Mesendoderm (in vitro differentiated cells): ENCODE results near the gene PRRT2.

ENCODE experiments used
- DNase-seq: peaks from one replicate; pipeline ENCODE4 v3.0.0; 2013
- H2AK5ac ChIP-seq: 2 replicates; pipeline ENCODE4 v1.6.1; 2013; ENCODE audit warnings: low read length, inconsistent platforms
- H2BK120ac ChIP-seq: 2 replicates; pipeline ENCODE4 v1.6.1; 2013; ENCODE audit warnings: low read depth, mild to moderate bottlenecking, low read length, moderate library complexity, mixed read lengths
- H2BK15ac ChIP-seq: replicated peaks from 2 replicates; pipeline ENCODE4 v1.6.1; 2013; ENCODE audit warnings: low read depth, mild to moderate bottlenecking, moderate library complexity
- H2BK5ac ChIP-seq: 2 replicates; pipeline ENCODE4 v1.6.1; 2013; ENCODE audit warnings: low read length, inconsistent platforms
- H3K18ac ChIP-seq: 2 replicates; pipeline ENCODE4 v1.6.1; 2013; ENCODE audit warnings: mild to moderate bottlenecking, low read length, mixed read lengths
- H3K23ac ChIP-seq: one replicate; pipeline ENCODE4 v1.6.1; 2013; ENCODE audit warnings: low read length
- H3K27ac ChIP-seq: 2 replicates; pipeline ENCODE4 v1.5.1; 2013; ENCODE audit warnings: low read depth, mild to moderate bottlenecking, inconsistent platforms, low read length, moderate library complexity
- H3K27me3 ChIP-seq: 2 replicates; pipeline ENCODE4 v1.6.1; 2013; ENCODE audit warnings: low read length, control low read depth, mild to moderate bottlenecking, inconsistent platforms; ENCODE audit not compliant: insufficient read depth, poor library complexity
- H3K36me3 ChIP-seq: 2 replicates; pipeline ENCODE4 v1.6.1; 2013; ENCODE audit warnings: low read length, inconsistent platforms; ENCODE audit not compliant: control insufficient read depth, insufficient read depth
- H3K4ac ChIP-seq: one replicate; pipeline ENCODE4 v1.6.1; 2013; ENCODE audit warnings: low read depth, mild to moderate bottlenecking, low read length, moderate library complexity
- H3K4me1 ChIP-seq: 2 replicates; pipeline ENCODE4 v1.6.1; 2013; ENCODE audit warnings: low read depth, low read length, inconsistent platforms; ENCODE audit not compliant: control insufficient read depth
- H3K4me2 ChIP-seq: 2 replicates; pipeline ENCODE4 v1.6.1; 2013; ENCODE audit warnings: low read length
- H3K4me3 ChIP-seq: 2 replicates; pipeline ENCODE4 v1.5.1; 2013; ENCODE audit warnings: mild to moderate bottlenecking, low read length
- H3K56ac ChIP-seq: one replicate; pipeline ENCODE4 v1.6.1; 2013; ENCODE audit warnings: low read length
- H3K79me1 ChIP-seq: 2 replicates; pipeline ENCODE4 v1.6.1; 2013; ENCODE audit warnings: low read length, inconsistent platforms
- H3K79me2 ChIP-seq: 2 replicates; pipeline ENCODE4 v1.6.1; 2013; ENCODE audit warnings: mild to moderate bottlenecking, low read length; ENCODE audit not compliant: control insufficient read depth, insufficient read depth
- H3K9ac ChIP-seq: 2 replicates; pipeline ENCODE4 v1.6.1; 2013; ENCODE audit warnings: low read length, inconsistent platforms
- H4K5ac ChIP-seq: one replicate; pipeline ENCODE4 v1.6.1; 2013; ENCODE audit warnings: low read length
- H4K8ac ChIP-seq: one replicate; pipeline ENCODE4 v1.6.1; 2013; ENCODE audit warnings: low read depth, mild to moderate bottlenecking, control low read depth, low read length, moderate library complexity
- WGBS: extraction: QIAGEN DNeasy Blood & Tissue Kit; methylation state at CpG from one replicate; pipeline ENCODE4 v1.1.7; 2013; ENCODE audit warnings: low lambda C conversion rate, missing lambda C conversion rate; ENCODE audit not compliant: insufficient coverage; ENCODE audit errors: extremely low coverage; 5-methylcytosine and 5-hydroxymethylcytosine counted together

PRRT2 gene

DNA sequence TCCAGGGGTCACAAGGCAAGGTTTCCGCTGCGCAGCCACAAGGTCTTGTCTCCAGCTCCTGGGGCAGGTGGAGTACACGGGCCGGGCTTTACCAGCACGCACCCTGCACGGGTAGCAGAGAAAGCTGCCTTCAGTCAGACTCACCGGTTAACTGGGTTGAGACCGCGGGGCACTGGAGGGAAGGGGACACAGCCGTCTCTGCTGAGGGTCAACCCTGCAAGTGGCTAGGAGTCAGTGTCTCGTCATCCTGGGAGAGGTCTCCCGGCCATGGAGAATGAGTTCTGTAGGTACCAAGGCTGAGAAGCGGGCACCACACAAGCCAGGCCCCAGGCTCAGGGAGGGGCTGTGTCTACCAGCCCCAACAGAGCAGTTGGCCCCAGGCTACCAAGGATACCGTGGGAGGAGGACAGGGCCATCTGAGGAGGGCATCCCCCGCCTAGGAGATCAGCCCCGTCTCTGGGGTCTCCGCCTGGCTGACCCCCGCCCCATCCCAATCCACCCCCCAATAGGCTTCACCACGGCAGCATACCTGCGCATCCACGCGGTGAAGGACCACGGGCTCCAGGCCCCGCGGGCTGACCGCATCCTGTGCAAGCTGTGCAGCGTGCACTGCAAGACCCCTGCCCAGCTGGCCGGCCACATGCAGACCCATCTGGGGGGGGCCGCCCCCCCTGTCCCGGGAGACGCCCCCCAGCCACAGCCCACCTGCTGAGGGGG, 2.8 kb upstream of the PRRT2 start:
- no peak overlapping the region for H3K18ac ChIP-seq
- H3K79me2 ChIP-seq = peaks cover 26% of the 10 kb centered on the region
- H3K36me3 ChIP-seq = peaks cover 6% of the 10 kb centered on the region
- H3K4me3 ChIP-seq = no peak overlapping the region
- peak overlapping the region; percentile 55 for H3K23ac ChIP-seq
- no peak overlapping the region for H3K4ac ChIP-seq
- H3K27me3 ChIP-seq = no peaks in the 10 kb centered on the region
- no peak for DNase-seq
- H4K5ac ChIP-seq = no peak overlapping the region
- peak overlapping the region; percentile 98 for H3K9ac ChIP-seq
- H3K4me2 ChIP-seq = peak overlapping the region; percentile 82
- WGBS = no CpG with 5 or more reads among the region's 31 CpGs
- H2BK5ac ChIP-seq = no peak overlapping the region
- peaks cover 5% of the 10 kb centered on the region for H3K79me1 ChIP-seq
- no peak overlapping the region for H2BK120ac ChIP-seq
- H4K8ac ChIP-seq = no peak overlapping the region
- H2BK15ac ChIP-seq = no peak overlapping the region
- peak overlapping the region; percentile 96 for H3K56ac ChIP-seq
- H3K4me1 ChIP-seq = peaks cover 20% of the 10 kb centered on the region
- H2AK5ac ChIP-seq = no peak overlapping the region
- no peak overlapping the region for H3K27ac ChIP-seq

GRCh38 chr16:29809850-29810698, 1.9 kb upstream of the PRRT2 start:
- peak overlapping the region; percentile 72 for H3K27ac ChIP-seq
- no peak overlapping the region for H3K23ac ChIP-seq
- H3K18ac ChIP-seq = no peak overlapping the region
- H2BK120ac ChIP-seq = no peak overlapping the region
- peak overlapping the region; percentile 75 for H3K9ac ChIP-seq
- DNase-seq = peak; percentile 65
- no peak overlapping the region for H2AK5ac ChIP-seq
- peaks cover 6% of the 10 kb centered on the region for H3K36me3 ChIP-seq
- no peak overlapping the region for H3K4me3 ChIP-seq
- H4K8ac ChIP-seq = no peak overlapping the region
- peaks cover 5% of the 10 kb centered on the region for H3K79me1 ChIP-seq
- no peak overlapping the region for H3K4ac ChIP-seq
- WGBS = no CpG with 5 or more reads among the region's 23 CpGs
- no peaks in the 10 kb centered on the region for H3K27me3 ChIP-seq
- peaks cover 26% of the 10 kb centered on the region for H3K79me2 ChIP-seq
- H3K4me2 ChIP-seq = peak overlapping the region; percentile 63
- H2BK15ac ChIP-seq = no peak overlapping the region
- peak overlapping the region; percentile 90 for H3K56ac ChIP-seq
- H2BK5ac ChIP-seq = no peak overlapping the region
- no peak overlapping the region for H4K5ac ChIP-seq
- peaks cover 23% of the 10 kb centered on the region for H3K4me1 ChIP-seq

DNA sequence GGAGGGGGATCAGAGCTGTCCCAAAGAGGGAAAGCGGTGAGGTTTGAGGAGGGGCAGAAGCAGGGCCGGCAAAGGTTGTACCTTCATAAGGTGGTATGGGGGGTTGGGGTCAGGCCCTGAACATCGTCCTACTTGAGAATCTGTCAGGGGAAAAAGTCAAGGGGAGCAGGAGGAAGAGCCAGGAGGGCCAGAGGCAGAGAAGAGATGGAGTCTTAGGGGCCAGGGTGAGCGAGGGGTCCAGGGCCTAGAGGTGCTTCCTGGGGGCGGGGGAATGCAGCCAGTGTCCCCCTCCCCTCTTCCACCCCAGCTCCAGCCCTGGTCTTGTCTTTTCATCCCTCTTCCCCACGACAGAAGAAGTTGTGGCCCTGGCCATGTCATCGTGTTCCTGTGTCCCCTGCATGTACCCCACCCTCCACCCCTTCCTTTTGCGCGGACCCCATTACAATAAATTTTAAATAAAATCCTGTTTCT, 1.3 kb upstream of the PRRT2 start:
- Histone ChIP-seq H3K27me3 (no peaks in the 10 kb centered on the region), H3K36me3 (peaks cover 6% of the 10 kb centered on the region), H3K4me3 (no peak overlapping the region), H3K56ac (peak overlapping the region; percentile 90), H2BK15ac (no peak overlapping the region), H3K4me1 (peaks cover 24% of the 10 kb centered on the region), H3K79me1 (peaks cover 5% of the 10 kb centered on the region), H3K23ac (peak overlapping the region; percentile 76), H2BK5ac (no peak overlapping the region), H3K4me2 (peak overlapping the region; percentile 63), H3K27ac (peak overlapping the region; percentile 72), H4K8ac (no peak overlapping the region), H2AK5ac (no peak overlapping the region), H3K79me2 (peaks cover 26% of the 10 kb centered on the region), H4K5ac (no peak overlapping the region), H2BK120ac (no peak overlapping the region), H3K18ac (no peak overlapping the region), H3K4ac (no peak overlapping the region), H3K9ac (peak overlapping the region; percentile 75)
- WGBS = no CpG with 5 or more reads among the region's 9 CpGs
- no peak for DNase-seq

DNA sequence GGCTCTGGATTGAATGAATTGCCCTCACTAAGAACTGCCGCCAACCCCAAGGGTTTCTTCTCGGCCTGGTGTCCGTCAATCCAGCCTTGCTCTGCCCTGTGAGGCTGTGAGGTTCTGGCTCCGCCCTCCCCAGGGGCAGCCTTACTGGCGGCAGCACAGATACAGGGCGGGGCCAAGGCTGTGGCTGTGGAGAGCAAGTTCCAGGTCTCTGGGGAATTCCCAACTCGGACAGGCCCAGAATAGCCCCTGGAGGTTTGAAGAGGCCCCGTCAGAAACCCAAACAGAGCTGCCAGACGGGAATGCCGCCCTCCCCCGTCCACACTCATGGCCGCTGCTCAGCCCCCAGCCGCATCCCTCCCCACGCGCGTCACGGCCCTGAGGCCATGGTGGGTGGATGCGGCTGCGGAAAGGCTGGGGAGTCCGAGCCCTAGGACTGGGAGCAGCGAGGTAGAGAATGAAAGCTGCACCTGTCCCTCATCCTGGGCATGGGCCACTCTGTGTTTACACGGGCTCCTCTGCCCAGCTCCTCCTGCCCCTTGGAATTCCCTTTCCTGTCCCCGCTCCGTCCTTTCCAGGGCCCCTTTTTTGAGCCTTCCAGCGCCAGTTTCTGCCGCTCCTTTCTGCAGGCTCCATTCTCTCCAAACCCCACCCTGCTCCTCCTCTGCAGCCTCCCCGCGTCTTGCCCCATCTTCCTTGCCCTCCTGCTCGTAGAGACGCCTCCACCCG, 660 bp upstream of the PRRT2 start:
- peak; percentile 99 for DNase-seq
- H2BK15ac ChIP-seq = no peak overlapping the region
- peak overlapping the region; percentile 26 for H3K4me3 ChIP-seq
- H3K79me2 ChIP-seq = peaks cover 26% of the 10 kb centered on the region
- H3K4me2 ChIP-seq = peak overlapping the region; percentile 84
- H3K56ac ChIP-seq = peak overlapping the region; percentile 91
- H3K9ac ChIP-seq = peak overlapping the region; percentile 78
- H3K27me3 ChIP-seq = no peaks in the 10 kb centered on the region
- no peak overlapping the region for H4K5ac ChIP-seq
- no peak overlapping the region for H2BK120ac ChIP-seq
- no CpG with 5 or more reads among the region's 31 CpGs for WGBS
- H3K36me3 ChIP-seq = peaks cover 6% of the 10 kb centered on the region
- peaks cover 5% of the 10 kb centered on the region for H3K79me1 ChIP-seq
- H2BK5ac ChIP-seq = peak overlapping the region; percentile 43
- H3K4ac ChIP-seq = no peak overlapping the region
- H2AK5ac ChIP-seq = no peak overlapping the region
- H3K4me1 ChIP-seq = peaks cover 24% of the 10 kb centered on the region
- peak overlapping the region; percentile 76 for H3K27ac ChIP-seq
- H3K23ac ChIP-seq = no peak overlapping the region
- H4K8ac ChIP-seq = no peak overlapping the region
- no peak overlapping the region for H3K18ac ChIP-seq

DNA sequence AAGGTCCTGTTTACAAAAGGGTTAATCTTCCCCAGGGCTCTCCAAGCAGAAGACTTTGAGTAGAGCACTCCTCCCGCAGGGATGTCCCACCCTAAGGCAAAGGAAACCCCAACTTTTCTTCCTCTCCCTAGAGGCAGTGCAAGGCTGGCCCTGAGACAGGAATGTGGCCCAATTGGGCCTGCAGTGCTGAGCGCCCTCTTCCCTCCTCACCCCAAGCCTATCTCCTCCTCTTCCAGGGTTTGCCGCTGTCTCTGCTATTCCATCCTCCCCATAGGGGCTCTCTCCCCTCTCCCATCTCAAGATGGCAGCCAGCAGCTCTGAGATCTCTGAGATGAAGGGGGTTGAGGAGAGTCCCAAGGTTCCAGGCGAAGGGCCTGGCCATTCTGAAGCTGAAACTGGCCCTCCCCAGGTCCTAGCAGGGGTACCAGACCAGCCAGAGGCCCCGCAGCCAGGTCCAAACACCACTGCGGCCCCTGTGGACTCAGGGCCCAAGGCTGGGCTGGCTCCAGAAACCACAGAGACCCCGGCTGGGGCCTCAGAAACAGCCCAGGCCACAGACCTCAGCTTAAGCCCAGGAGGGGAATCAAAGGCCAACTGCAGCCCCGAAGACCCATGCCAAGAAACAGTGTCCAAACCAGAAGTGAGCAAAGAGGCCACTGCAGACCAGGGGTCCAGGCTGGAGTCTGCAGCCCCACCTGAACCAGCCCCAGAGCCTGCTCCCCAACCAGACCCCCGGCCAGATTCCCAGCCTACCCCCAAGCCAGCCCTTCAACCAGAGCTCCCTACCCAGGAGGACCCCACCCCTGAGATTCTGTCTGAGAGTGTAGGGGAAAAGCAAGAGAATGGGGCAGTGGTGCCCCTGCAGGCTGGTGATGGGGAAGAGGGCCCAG, 1.0 kb downstream of the PRRT2 start:
- Histone ChIP-seq H3K18ac (no peak overlapping the region), H3K23ac (no peak overlapping the region), H3K27ac (no peak overlapping the region), H3K4me3 (peak overlapping the region; percentile 37), H3K36me3 (peaks cover 6% of the 10 kb centered on the region), H4K8ac (no peak overlapping the region), H3K56ac (peak overlapping the region; percentile 91), H2BK15ac (no peak overlapping the region), H4K5ac (no peak overlapping the region), H3K4ac (no peak overlapping the region), H3K79me1 (peaks cover 5% of the 10 kb centered on the region), H2BK120ac (no peak overlapping the region), H3K4me2 (peak overlapping the region; percentile 89), H3K9ac (peak overlapping the region; percentile 88), H3K79me2 (peaks cover 23% of the 10 kb centered on the region), H2BK5ac (no peak overlapping the region), H2AK5ac (no peak overlapping the region), H3K27me3 (no peaks in the 10 kb centered on the region), H3K4me1 (peaks cover 24% of the 10 kb centered on the region)
- WGBS = no CpG with 5 or more reads among the region's 9 CpGs
- DNase-seq = no peak
